ENCODE results near the gene DHX16.
A peak's percentile ranks its signal among the peaks of the same experiment; 100 is the strongest.
"Not testable (repeated sequence)": the region's sequence is repeated elsewhere in the genome, so short reads cannot be mapped to it uniquely, and the experiment has no call there.

Gene DHX16

DNA sequence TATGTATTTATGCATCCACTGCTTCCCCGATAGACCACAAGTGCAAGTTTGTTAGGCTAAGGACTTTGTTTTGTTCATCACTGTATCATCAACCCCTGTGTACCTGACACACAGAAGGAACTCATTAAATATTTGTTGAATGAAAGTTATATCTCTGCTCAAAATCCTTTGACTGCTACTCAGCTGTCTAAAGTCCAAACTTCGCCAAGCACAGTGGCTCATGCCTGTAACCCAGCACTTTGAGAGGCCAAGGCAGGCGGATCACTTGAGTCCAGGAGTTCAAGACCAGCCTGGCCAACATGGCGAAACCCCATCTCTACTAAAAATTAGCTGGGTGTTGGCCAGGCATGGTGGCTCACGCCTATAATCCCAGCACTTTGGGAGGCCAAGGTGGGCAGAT lies 14.9 kb downstream of the DHX16 start:
- not testable (repeated sequence) for H3K9ac ChIP-seq (ENCODE audit: low read length); H3K27me3 ChIP-seq (ENCODE audit: control insufficient read depth in 1 of 2, insufficient read depth in 2 of 2, low read length in 2 of 2); H3K4me3 ChIP-seq (ENCODE audit: low read depth in 1 of 2, low read length in 2 of 2); H3K27ac ChIP-seq (ENCODE audit: low read depth, low read length); H3K9me3 ChIP-seq (ENCODE audit: low read length); H3K4me1 ChIP-seq (ENCODE audit: insufficient read depth, low read length)
- H3K36me3 ChIP-seq (ENCODE audit: insufficient read depth, low read length): peaks cover 87% of the 10 kb centered on the region

- no peaks in the 10 kb centered on the region for H3K27me3 ChIP-seq (ENCODE audit: control insufficient read depth in 1 of 2, insufficient read depth in 2 of 2, low read length in 2 of 2)
- H3K36me3 ChIP-seq (ENCODE audit: insufficient read depth, low read length): peaks cover 86% of the 10 kb centered on the region
- no peak overlapping the region for H3K4me3 ChIP-seq (ENCODE audit: low read depth in 1 of 2, low read length in 2 of 2)
- no peak overlapping the region for H3K27ac ChIP-seq (ENCODE audit: low read depth, low read length)
- no peaks in the 10 kb centered on the region for H3K4me1 ChIP-seq (ENCODE audit: insufficient read depth, low read length)
- no peaks in the 10 kb centered on the region for H3K9me3 ChIP-seq (ENCODE audit: low read length)
- H3K9ac ChIP-seq (ENCODE audit: low read length): no peak overlapping the region
Measured at GRCh38 chr6:30657454-30657853, 15.4 kb downstream of the DHX16 start.

DNA sequence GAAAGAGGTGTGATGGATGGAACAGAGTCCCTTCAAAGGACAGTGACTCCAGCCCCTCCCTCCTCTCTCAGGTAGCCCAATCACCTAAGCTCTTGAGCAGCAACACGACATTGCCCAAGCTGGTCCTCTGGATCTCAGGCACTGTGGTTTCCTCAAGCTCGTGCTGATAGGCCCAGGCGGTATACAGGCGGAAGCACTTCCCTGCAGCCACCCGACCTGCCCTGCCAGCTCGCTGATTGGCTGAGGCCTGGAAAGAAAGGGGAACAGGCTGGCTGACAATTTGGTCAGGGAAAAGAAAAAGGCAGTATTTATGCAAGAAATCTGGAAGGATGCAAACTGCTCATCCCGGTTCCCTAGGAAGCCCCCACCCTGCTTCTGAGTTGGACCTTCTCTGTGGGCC lies 16.3 kb downstream of the DHX16 start:
- Histone ChIP-seq H3K9ac (ENCODE audit: low read length) (no peak overlapping the region), H3K27me3 (ENCODE audit: control insufficient read depth in 1 of 2, insufficient read depth in 2 of 2, low read length in 2 of 2) (no peaks in the 10 kb centered on the region), H3K4me1 (ENCODE audit: insufficient read depth, low read length) (no peaks in the 10 kb centered on the region), H3K4me3 (ENCODE audit: low read depth in 1 of 2, low read length in 2 of 2) (no peak overlapping the region), H3K9me3 (ENCODE audit: low read length) (no peaks in the 10 kb centered on the region), H3K27ac (ENCODE audit: low read depth, low read length) (no peak overlapping the region), H3K36me3 (ENCODE audit: insufficient read depth, low read length) (peaks cover 86% of the 10 kb centered on the region)

- no peak overlapping the region for H3K27ac ChIP-seq (ENCODE audit: low read depth, low read length)
- H3K36me3 ChIP-seq (ENCODE audit: insufficient read depth, low read length): peaks cover 92% of the 10 kb centered on the region
- H3K4me1 ChIP-seq (ENCODE audit: insufficient read depth, low read length): no peaks in the 10 kb centered on the region
- no peaks in the 10 kb centered on the region for H3K27me3 ChIP-seq (ENCODE audit: control insufficient read depth in 1 of 2, insufficient read depth in 2 of 2, low read length in 2 of 2)
- H3K9me3 ChIP-seq (ENCODE audit: low read length): no peaks in the 10 kb centered on the region
- H3K4me3 ChIP-seq (ENCODE audit: low read depth in 1 of 2, low read length in 2 of 2): no peak overlapping the region
- H3K9ac ChIP-seq (ENCODE audit: low read length): no peak overlapping the region
Measured at GRCh38 chr6:30655743-30656094, 17.1 kb downstream of the DHX16 start.

DNA sequence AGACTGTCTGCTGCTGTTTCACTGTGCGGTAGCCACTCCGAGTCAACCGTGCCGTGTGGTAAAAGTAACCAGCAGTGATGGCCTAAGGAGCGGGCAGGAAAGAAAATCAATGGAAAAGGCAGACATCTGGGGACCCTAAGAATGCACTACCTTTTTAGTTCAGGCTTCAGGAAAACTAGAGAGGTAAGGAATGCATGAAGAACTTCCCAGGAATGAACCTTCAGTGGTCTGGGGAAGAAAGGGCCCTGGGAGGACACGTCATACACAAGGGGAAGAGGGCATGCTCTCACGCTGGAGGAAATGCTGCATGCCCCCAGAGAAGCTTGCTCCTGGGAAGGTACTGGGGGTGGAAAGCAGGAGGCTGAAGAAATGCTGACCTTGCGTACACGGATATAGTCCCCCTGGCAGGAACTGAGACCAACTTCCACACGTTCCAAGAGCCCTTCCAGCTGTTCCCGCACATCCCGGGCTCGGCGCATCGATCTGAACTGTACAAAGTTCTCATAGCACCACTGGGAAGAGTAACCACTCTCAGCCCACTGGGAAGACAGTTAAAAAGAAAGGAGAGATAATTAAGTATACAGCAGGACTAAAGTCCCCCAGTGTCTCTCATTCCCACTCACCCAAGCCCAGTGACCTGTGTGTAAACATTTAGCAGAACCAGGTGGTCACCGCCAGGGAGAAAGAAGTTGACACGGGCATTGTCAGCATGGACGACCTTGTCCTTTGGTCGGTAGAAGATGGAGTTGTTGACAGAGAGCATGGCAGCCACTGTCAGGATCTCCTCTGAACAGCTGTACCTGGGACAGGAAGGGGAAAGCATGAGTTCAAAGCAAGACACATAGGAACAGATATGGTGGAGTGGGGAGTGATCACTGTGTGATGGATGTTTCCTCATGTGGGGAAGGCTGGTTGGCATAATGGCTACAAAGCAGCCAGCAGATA lies 17.7 kb downstream of the DHX16 start:
- Histone ChIP-seq H3K27ac (ENCODE audit: low read depth, low read length) (no peak overlapping the region), H3K4me1 (ENCODE audit: insufficient read depth, low read length) (no peaks in the 10 kb centered on the region), H3K36me3 (ENCODE audit: insufficient read depth, low read length) (peaks cover 88% of the 10 kb centered on the region), H3K9ac (ENCODE audit: low read length) (no peak overlapping the region), H3K27me3 (ENCODE audit: control insufficient read depth in 1 of 2, insufficient read depth in 2 of 2, low read length in 2 of 2) (no peaks in the 10 kb centered on the region), H3K4me3 (ENCODE audit: low read depth in 1 of 2, low read length in 2 of 2) (no peak overlapping the region), H3K9me3 (ENCODE audit: low read length) (no peaks in the 10 kb centered on the region)

- Histone ChIP-seq H3K36me3 (ENCODE audit: insufficient read depth, low read length) (peaks cover 56% of the 10 kb centered on the region), H3K9ac (ENCODE audit: low read length) (no peak overlapping the region), H3K9me3 (ENCODE audit: low read length) (no peaks in the 10 kb centered on the region), H3K4me3 (ENCODE audit: low read depth in 1 of 2, low read length in 2 of 2) (no peak overlapping the region), H3K27ac (ENCODE audit: low read depth, low read length) (no peak overlapping the region), H3K27me3 (ENCODE audit: control insufficient read depth in 1 of 2, insufficient read depth in 2 of 2, low read length in 2 of 2) (no peaks in the 10 kb centered on the region), H3K4me1 (ENCODE audit: insufficient read depth, low read length) (peaks cover 13% of the 10 kb centered on the region)
Measured at GRCh38 chr6:30651143-30651542, 21.7 kb downstream of the DHX16 start.

- peak overlapping the region; percentile 85 for H3K9ac ChIP-seq (ENCODE audit: low read length)
- no peaks in the 10 kb centered on the region for H3K27me3 ChIP-seq (ENCODE audit: control insufficient read depth in 1 of 2, insufficient read depth in 2 of 2, low read length in 2 of 2)
- peaks cover 21% of the 10 kb centered on the region for H3K36me3 ChIP-seq (ENCODE audit: insufficient read depth, low read length)
- H3K4me3 ChIP-seq (ENCODE audit: low read depth in 1 of 2, low read length in 2 of 2): peak overlapping the region; percentile 72 to 86
- peak overlapping the region; percentile 98 for H3K27ac ChIP-seq (ENCODE audit: low read depth, low read length)
- no peaks in the 10 kb centered on the region for H3K9me3 ChIP-seq (ENCODE audit: low read length)
- peaks cover 14% of the 10 kb centered on the region for H3K4me1 ChIP-seq (ENCODE audit: insufficient read depth, low read length)
Measured at GRCh38 chr6:30647242-30648116, 25.3 kb downstream of the DHX16 start.

GRCh38 chr6:30646450-30647241 lies 26.2 kb downstream of the DHX16 start, which contains the start of gene C6orf136:
C6orf136 (plus strand) TSS chr6:30647133; CDS start chr6:30647232, 99 bp downstream.
- peak within 1 kb of the TSS; percentile 85 for H3K9ac ChIP-seq (ENCODE audit: low read length)
- H3K27me3 ChIP-seq (ENCODE audit: control insufficient read depth in 1 of 2, insufficient read depth in 2 of 2, low read length in 2 of 2): no peaks in the 10 kb centered on the region
- H3K36me3 ChIP-seq (ENCODE audit: insufficient read depth, low read length): peaks cover 17% of the 10 kb centered on the region
- H3K4me1 ChIP-seq (ENCODE audit: insufficient read depth, low read length): peaks cover 14% of the 10 kb centered on the region
- H3K27ac ChIP-seq (ENCODE audit: low read depth, low read length): peak within 1 kb of the TSS; percentile 98
- H3K4me3 ChIP-seq (ENCODE audit: low read depth in 1 of 2, low read length in 2 of 2): peak within 1 kb of the TSS; percentile 72 to 86
- H3K9me3 ChIP-seq (ENCODE audit: low read length): no peaks in the 10 kb centered on the region

GRCh38 chr6:30645989-30646388 lies 26.8 kb downstream of the DHX16 start:
- Histone ChIP-seq H3K4me1 (ENCODE audit: insufficient read depth, low read length) (peaks cover 14% of the 10 kb centered on the region), H3K4me3 (ENCODE audit: low read depth in 1 of 2, low read length in 2 of 2) (no peak overlapping the region), H3K36me3 (ENCODE audit: insufficient read depth, low read length) (peaks cover 17% of the 10 kb centered on the region), H3K27ac (ENCODE audit: low read depth, low read length) (peak overlapping the region; percentile 98), H3K9ac (ENCODE audit: low read length) (peak overlapping the region; percentile 3), H3K9me3 (ENCODE audit: low read length) (no peaks in the 10 kb centered on the region), H3K27me3 (ENCODE audit: control insufficient read depth in 1 of 2, insufficient read depth in 2 of 2, low read length in 2 of 2) (no peaks in the 10 kb centered on the region)

DNA sequence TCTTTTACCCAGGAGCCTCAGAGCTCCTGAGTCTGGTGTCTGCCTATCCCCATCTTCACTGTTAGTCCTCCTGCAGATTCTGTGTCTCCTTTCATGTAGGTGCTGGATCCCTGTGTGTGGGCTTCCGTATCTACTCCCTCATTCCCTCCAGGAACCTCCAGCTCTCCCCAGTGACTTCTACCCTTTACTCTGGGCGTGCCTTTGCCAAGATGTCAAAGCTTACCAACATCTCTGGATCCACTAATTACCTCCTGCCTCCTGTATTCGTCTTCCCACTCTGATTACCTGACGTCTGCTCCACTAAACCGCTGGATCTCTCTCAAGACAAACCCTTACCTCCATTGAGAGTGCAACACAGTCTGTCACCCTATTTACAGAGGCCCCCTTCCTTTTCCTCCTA lies 28.0 kb downstream of the DHX16 start:
- no peak overlapping the region for H3K4me3 ChIP-seq (ENCODE audit: low read depth in 1 of 2, low read length in 2 of 2)
- H3K27ac ChIP-seq (ENCODE audit: low read depth, low read length): no peak overlapping the region
- no peaks in the 10 kb centered on the region for H3K9me3 ChIP-seq (ENCODE audit: low read length)
- no peaks in the 10 kb centered on the region for H3K27me3 ChIP-seq (ENCODE audit: control insufficient read depth in 1 of 2, insufficient read depth in 2 of 2, low read length in 2 of 2)
- no peak overlapping the region for H3K9ac ChIP-seq (ENCODE audit: low read length)
- peaks cover 23% of the 10 kb centered on the region for H3K36me3 ChIP-seq (ENCODE audit: insufficient read depth, low read length)
- H3K4me1 ChIP-seq (ENCODE audit: insufficient read depth, low read length): peaks cover 14% of the 10 kb centered on the region

DNA sequence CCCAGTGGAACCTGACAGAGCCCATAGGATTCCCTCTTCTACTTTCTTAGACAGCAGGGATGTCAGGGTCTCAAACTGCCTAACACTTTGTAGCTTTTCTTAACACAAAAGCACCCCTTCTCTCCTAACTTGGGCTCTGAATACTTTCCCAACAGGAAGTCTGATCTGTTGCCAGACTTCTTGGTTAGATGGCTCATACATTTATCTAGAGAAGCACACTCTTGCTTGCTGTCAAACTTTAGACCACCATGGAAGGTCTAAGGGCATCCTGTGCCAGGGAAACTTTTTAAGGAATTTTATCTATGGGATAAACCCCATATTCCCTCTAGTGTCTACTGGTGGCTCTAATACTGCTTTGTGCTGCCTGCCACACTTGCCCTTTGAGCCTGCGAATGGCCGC lies 29.1 kb downstream of the DHX16 start:
- Histone ChIP-seq H3K27me3 (ENCODE audit: control insufficient read depth in 1 of 2, insufficient read depth in 2 of 2, low read length in 2 of 2) (no peaks in the 10 kb centered on the region), H3K4me1 (ENCODE audit: insufficient read depth, low read length) (peaks cover 14% of the 10 kb centered on the region), H3K9me3 (ENCODE audit: low read length) (no peaks in the 10 kb centered on the region), H3K9ac (ENCODE audit: low read length) (no peak overlapping the region), H3K36me3 (ENCODE audit: insufficient read depth, low read length) (peaks cover 19% of the 10 kb centered on the region), H3K4me3 (ENCODE audit: low read depth in 1 of 2, low read length in 2 of 2) (no peak overlapping the region), H3K27ac (ENCODE audit: low read depth, low read length) (no peak overlapping the region)
